GM18870 (cell line): ENCODE measurements around the gene IPPK.

Experiments used
- ATAC-seq: cut with Tn5 transposase; IDR thresholded peaks from one replicate; pipeline ENCODE4 v1.9.1; 2021; ENCODE audit warnings: moderate library complexity; ENCODE audit not compliant: unreplicated experiment

IPPK gene

DNA sequence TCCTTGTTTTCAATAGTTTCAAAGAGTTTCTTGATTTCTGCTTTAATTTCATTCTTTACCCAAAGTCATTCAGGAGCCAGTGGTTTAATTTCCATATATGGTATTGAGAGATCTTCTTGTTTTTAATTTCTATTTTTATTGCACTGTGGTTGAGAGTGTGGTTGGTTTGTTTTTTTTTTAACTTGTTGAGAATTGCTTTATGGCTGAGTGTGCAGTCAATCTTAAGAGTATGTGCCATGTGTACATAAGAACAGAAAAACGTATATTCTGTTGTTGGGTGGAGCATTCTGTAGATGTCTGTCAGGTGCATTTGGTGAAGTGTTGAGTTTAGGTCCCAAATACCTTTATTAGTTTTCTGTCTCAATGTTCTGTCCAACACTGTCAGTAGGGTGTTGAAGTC is 26.7 kb upstream of the IPPK start:
- ATAC-seq = no peak

DNA sequence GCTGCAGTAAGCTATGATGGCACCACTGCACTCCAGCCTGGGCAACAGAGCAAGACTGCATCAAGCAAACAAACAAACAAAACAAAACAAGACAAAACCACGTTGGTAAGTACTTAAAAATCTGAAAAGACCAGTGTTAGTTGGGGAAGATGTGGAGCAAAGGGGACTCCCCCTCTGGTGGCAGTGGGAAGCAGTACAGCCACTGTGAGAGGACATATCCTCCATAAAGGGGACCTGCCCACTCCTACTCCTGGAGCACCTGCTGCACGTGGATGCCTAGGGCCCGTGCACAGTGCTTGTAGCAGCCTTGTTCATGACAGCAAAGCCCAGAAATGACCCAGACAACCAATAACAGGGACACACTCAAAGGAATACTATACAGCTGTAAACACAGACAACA is 17.0 kb upstream of the IPPK start:
- no peak for ATAC-seq

DNA sequence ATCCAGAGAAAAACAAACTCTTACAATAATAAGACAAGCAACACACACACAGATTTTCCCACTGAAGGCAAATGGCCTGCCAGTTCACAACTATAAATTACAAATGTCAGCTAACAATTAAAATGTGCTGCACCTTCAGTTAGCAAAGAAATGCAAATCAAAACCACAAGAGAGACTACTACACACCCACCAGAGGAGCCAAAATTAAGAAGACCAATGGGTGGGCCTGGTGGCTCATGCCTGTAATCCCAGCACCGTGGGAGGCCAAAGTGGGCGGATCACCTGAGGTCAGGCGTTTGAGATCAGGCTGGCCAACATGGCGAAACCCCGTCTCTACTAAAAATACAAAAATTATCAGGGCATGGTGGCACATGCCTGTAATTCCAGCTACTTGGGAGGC is 15.1 kb upstream of the IPPK start:
- ATAC-seq = no peak

DNA sequence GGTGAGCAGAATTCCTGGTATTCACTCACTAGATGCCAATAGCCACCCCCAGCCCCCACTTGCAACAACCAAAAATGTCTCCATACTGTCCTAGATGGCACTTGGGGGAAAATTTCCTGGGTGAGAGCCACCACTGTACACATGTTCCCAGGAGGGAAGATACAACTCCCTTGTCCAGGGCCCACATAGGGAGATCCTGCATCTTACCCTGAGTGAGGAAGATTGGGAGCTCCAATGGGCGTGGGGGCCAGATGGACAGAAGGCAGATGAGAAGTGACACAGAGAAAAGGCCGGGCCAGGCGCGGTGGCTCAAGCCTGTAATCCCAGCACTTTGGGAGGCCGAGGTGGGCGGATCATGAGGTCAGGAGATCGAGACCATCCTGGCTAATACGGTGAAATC is 12.3 kb upstream of the IPPK start:
- no peak for ATAC-seq

DNA sequence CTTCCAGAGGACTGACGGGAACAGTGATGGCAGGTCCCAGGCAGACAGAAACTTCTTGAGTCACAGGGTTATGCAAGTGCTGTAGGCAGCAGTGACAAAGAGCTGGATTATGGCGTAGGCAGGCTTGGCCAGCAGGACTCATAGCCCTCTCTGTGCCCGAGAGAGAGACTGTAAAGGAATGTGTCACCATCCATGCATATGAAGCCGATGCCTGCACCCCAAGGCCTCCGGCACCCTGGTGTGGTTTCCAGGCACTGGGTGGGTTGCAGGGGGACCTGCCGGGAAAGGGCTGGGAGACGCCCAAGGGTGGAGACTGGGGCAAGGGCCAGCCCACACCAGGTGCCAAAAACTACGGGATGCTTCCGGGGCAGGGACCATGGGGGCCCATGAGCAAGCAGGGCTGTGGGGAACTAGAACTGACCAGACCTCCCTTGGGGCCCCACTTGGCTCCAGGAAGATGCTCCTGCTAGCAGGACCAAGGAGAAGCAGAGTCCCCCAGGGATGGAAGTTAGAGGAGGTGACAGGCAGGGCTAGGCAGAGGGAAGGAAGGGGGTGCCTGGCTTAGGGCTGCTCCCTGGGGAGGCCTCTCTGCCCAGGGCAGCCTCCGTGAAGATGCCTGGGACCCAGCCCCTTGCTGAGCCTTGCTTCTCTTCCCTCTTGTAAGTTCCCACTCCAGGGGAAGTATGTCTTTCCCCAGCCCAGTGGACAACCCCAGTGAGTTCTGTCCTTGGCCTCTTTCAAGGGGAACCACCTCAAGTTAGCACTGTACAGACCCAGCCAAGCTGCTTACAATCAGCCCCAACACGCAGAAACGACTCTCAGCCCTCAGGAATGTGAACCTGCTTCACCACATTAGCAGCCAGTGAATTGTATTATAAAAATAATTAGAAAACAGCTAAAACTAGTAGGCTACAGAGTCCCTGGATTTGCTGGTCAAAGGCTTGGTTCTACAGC is 10.5 kb upstream of the IPPK start:
- ATAC-seq = no peak

DNA sequence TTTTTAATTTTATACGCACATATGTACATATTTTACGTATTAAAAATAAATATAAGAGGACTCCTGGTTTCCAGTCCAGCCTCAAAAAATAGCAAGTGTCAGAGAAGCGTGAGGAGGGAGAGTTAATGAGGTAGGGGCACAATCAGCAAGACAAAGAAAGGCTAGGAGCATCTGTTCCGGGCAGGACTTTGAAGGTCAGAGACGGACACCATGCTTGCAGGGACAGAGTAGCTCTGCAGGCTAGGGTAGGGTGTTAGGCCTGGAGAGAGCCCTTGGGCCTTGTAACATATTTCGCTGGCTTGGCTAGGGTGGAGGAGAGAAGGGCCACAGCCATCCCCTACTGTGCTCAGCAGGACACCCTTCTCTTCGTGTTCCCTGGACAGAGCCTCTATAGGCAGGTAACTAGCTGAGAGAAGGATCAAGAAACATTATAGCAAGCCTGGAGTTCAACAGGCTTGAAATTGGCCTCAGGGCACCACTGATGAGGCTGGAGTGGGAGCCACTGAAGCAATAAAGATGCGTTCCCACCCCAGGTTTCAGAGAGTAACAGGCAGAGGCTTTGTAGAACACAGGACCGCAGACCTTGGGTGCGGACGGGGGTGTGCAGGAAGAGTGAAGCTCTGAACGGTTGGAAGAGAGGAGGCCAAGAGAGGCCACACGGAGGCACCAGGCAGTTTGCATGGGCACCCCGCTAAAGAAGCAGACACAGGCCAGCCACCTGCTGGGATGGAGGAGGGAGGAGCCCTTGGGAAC is 9.7 kb upstream of the IPPK start:
- no peak for ATAC-seq

DNA sequence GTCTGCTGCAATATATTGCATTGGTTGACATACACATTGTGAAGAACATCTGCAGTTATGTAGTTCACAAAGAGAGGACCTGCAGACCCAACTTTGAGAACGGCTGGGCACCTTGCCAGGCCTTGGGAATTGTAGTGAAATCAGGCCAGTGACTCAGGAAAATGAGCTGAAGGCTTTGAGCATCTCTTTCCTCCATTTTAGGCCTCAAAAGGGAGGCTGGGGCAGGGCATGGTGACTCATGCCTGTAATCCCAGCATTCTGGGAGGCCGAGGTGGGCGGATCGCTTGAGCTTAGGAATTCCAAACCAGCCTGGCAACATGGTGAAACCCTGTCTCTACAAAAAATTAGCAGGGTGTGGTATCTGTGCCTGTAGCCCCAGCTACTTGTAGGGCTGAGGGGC is 1.4 kb upstream of the IPPK start:
- no peak for ATAC-seq

DNA sequence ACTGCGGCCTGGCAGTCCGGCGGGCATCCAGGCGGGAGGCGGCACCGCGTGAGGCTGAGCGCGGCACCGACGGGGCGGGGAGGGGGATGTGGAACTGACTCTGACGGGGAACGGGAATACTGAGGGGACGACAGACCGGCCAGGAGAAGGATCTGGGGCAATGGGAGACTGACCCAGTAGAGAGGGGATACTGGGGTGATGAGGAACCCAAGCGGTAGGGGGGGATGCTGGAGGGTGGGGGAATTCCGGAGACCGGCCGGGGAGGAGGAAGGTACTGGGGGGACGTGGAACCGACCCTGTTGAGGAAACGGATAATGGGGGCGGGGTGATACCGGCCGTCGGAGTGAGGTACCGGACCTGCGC is 423 bp downstream of the IPPK start:
- no peak for ATAC-seq

DNA sequence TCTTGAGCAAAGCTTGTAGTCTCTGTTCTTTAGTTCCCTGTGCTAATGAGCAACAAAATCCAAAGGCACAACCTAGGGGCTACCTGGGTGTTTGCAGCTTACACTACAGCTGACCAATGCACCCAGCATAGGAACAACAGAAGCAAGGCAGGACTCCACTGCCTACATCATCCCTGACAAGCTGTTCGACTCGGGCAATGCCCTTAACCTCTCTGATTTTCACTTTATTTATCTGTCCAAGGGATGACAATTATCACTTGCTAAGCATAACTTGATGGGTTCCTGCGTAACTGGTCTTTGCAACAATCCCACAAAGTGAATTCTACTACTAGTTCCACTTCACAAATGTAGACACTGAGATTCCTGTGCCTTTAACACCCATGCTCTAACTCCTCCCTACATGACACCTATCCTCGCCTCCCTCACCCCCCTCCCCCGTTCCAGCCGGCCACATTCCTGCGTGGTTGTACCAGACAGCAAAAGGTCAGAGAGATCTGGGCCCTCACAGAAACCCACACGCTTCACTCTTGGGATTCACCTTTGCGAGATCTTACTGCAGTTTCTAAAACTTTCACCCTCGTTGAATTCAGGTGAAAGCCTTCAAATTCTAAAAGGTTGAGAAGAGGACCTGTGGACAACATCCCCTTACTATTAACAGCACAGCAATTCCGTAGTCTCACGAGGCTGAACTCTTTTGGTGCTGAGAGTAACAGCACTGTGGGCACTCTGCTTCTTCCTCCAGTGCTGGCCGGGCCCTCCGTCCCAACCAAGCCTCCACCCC is 995 bp downstream of the IPPK start:
- ATAC-seq = no peak

DNA sequence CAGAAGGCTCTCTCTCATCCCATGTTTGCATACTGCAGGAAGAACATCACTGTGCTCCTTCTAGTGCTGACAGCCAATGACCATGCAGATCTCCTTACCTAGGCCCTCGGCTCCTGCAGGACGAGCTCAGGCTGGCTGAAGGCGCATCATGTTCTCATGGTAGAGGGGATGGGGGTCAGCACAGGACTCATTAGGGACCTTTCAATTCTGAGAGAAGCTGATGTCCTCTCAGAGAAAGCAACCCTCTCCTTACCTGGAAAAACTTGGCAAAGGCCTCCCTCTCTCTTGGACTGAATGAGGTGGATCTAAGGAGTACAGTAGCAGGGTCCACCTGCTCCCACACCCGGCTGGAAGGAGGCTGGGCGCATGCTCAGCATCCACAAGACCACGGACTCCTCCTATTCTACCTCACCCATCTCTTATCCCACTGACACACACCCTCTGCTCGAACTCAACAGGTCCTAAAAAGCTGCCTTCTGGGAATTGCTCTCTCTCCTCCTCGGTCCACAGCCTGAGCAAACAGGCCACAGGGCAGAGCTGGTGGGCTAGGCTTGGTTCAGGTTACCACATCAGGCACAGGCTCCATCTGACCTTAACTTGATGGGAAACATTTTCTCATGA is 2.9 kb downstream of the IPPK start:
- no peak for ATAC-seq

DNA sequence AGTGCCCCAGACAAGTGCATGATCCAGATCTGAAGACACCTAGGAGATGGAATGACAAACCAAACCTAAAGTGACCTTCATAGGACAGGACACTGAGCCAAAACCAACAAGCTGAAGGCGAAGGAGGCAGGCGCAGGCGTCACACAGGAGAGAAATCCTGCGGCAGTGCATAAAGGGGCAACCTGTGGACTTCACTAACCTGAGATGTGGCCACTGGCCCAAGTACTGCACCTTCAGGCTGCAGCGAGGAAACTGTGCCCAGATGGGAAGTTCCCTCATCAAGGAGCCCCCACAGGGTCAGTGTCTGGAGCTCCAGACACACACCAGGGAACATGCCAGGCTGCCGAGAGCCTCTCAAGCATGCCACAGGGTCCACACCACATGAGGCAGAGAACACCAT is 3.7 kb downstream of the IPPK start:
- no peak for ATAC-seq

DNA sequence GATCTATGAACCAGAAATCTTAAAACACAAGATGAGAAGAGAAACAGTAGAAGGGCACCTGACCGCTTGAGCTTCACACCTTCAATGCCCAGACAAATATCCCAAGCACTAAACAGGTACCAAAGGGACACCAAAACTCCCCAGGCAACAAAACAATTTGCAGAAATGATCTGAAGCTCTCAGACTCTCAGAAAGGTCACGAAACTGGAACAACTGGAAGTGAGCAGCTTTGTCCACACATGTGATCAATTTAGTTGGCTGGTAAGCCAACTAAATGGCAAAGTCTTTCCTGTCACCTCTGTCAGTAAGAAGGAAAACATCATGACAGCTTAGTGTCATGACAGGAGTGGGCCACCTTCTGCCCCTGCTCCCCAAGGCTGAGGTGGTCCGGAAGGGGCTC is 4.1 kb downstream of the IPPK start:
- no peak for ATAC-seq

DNA sequence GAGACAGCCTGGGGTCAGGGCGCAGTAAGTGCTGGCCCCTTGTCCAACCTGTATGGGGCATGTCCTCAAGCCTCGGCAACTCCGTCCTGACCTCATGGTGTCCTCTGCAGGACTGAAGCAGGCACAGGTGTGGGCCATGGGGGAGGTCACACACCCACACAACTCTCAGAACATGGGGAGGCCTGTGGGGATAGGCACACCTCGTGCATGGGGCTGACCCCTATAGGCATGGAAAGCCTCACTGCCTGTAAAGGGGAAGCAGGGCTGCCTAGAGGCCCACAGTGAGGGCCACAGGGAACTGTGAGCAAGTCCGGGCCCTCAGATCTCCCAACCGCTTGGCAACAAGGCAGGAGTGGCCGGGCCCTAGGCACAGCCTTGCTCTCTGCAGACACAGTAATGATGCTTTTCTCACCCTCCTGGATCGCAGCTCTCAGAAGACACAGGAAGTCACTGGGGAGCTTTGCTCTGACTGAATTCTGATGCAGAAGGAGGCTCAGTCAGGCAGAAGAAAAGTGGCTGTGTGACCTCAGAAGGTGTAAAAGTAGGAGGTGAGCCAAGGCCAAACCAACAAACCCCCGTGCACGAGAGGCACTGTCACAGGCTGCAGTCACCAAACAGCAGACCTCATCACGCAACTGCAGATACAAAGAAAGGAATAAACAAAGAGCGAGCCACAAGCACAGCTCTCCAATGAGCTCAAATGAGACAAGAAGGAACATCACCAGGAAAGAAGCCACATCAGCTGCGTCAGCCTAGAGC is 5.4 kb downstream of the IPPK start:
- no peak for ATAC-seq

DNA sequence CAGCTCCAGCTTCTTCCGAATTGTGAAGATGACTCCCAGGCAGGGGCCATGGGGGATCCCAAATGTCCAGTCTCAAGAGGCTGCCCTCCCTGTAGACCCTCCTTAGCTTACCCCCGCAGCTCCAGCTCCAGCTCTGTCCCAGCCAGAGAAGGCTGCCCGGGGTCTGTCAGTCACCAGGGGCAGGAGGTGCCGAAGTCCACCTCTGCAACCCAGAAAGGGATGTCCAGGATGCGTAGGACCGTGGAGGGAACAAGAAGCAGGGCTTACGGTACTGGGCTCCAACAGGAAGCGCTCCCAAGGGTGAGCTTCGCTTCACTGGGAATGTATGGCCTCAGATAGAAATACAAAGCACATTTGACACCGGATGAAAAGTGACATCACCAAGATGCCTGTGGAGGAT is 6.0 kb downstream of the IPPK start:
- no peak for ATAC-seq

DNA sequence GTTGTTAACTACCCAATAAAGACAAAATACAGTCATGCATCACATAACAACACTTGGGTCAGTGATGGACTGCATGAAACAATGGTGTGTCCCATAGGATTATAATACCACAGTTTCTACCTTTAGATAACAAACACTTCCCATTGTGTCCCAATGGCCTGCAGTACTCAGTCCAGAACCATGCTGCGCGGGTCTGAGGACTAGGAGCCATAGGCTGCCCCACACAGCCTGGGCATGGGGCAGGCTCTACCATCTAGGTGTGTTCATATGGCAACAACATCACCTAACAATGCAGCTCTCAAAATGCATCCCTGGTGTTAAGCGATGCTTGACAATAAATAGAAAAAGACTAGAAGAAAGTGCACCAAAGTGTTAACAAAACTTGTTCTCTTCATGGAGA is 6.8 kb downstream of the IPPK start:
- ATAC-seq = no peak

DNA sequence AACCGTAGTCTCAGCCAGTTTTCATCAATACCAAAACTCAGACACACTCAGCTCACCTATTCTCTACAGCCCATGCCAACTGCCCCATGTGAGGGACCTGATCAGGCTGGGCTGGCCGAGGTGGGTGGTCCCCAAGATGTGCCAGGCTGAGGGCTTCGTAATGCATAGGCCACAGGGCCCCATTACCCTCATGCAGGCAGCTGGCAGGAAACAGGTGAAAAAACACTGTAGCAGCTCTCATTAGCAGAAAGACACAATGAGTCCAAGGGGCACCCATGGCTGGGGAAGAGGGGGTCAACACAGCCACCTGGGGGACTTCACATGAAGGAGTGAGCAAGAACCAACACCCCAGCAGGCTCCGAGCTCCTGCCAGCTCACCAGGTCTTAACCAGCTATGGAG is 8.2 kb downstream of the IPPK start:
- no peak for ATAC-seq

DNA sequence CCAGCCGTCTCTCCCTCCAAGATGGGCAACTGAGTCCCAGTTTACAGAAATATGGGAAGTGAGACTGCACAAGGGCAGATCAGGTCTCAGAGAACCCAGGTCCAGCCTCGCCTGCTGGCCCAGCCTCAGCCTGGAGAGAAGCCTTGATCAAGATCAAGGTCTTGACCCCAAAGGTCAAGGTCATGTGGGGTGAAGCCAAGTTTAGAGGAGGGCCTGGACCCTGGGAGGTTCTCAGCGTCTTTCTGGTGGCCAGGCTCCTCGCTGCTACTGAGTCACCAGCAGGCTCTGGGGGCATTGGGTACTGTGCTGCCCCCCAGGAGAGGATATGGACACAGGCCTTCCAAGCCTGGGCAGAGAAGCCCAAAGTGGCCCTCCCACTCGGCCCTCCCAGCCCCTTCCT is 8.8 kb downstream of the IPPK start:
- ATAC-seq = no peak

DNA sequence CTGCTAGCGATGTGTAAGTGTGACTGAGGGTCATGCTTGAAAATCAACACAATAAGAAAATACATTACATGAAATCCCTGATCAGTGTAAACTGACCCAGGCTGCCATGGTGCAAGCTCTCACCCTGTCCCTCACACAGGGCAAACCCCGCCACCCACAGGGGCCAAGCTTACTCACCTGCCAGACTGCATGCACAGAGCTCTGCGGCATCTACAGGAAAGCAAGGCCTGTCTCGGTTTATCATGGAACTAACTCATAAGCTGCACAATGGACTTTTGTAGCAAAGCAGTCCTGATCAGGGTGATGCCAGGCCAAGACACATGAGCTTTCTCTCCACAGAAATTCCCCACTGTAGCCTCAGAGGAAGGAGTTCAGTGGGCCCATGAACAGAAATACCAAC is 9.7 kb downstream of the IPPK start:
- no peak for ATAC-seq

DNA sequence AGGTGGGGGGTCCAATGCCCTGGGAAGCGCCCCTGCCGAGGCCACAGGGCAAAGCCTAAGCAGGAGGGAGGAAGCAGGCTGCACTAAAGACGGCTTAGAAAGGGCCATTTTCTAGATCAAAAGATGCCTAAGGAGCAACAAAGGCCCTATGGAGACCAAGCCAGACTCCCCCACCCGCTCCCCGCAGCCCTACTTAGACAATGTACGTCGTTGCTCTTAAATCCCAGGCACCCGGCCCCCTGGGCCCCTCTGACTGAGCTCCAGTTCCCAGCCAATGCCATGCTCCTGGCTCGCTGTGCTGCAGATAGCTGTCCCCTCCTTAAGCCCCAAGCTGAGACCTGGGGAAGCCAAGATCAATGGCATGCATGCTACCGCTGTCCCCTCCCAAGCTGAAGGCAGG is 10.3 kb downstream of the IPPK start:
- no peak for ATAC-seq

DNA sequence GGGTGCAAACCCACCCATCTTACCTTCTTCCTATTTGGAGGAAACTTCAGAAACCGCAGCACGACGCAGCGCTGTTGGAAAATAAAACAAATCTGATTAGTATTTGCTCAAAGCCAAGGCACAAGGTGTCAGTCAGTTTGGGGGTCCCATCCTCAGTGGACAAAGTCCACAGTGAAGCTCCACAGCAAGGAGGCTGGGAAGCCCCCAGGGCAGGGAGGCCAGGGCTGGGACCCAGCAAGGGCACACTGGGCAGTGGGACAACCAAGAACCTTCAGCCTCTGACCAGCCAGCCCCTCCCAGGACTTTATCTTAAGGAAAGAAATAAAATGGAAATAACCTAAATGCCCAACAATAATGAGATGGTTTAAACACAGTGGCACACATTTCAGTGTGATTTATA is 11.3 kb downstream of the IPPK start:
- no peak for ATAC-seq

DNA sequence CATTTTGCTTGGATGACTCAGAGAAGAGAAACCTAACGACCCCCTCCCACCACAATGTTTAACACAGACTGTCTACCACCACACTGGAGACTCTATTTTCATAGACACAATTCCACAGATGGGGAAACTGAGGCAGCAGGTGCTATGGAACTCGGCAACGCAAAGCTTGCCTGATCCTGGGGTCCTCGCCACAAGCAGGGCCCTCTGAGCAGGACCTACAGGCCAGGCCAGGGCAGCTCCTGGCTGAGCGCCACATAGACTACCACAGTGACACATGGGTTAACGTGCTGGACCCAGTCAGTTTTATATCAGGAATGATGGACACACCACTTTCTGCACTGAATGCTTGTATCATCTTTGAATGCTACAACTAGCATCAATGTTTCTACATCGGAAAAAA is 11.8 kb downstream of the IPPK start:
- no peak for ATAC-seq
